Pancreas (tissue), 10 donors: Measurements from ENCODE around the gene STOX2. TPM values are rescaled to one million over a fixed set of nuclear protein-coding genes. Genes with fewer than 3 reads are reported as not detected.

Source experiments
- ATAC-seq, 4 donors: fragments of 200-7000 bp; cut with Tn5 transposase; one replicate each; pipeline versions ENCODE4 v1.8.0 to v1.9.1; 2020; ENCODE audit warnings: mild to moderate bottlenecking in 4 of 4, moderate library complexity in 4 of 4
- DNase-seq, 6 donors: peaks; one replicate each; pipeline ENCODE4 v3.0.0-alpha.2; 2020
- FAIRE-seq: peaks from 2 replicates; lab custom pipeline; 2012; peaks lifted over from hg19 to GRCh38; lab: Jason Lieb, UNC
- H3K27ac ChIP-seq, 4 donors: fragments of 200-600 bp; sonication (generic); 1 replicate in 3 of 4; 2 replicates in 1 of 4; pipeline versions ENCODE4 v1.5.0 to v1.8.0; 2020
- H3K27me3 ChIP-seq, 4 donors: fragments of 200-600 bp; one replicate each; pipeline ENCODE4 v1.8.0; 2021
- H3K36me3 ChIP-seq, 3 donors: fragments of 200-600 bp; sonication (generic) in 1 of 3; one replicate each; pipeline versions ENCODE4 v1.5.0 to v1.8.0; 2020 to 2021
- H3K4me1 ChIP-seq, 3 donors: fragments of 200-600 bp; one replicate each; pipeline ENCODE4 v1.8.0; 2021
- H3K4me3 ChIP-seq, 4 donors: fragments of 200-600 bp; sonication (generic) in 2 of 4; one replicate each; pipeline versions ENCODE4 v1.5.0 to v1.8.0; 2020 to 2021
- H3K9me3 ChIP-seq, 4 donors: fragments of 200-600 bp; one replicate each; pipeline ENCODE4 v1.8.0; 2021
- CTCF ChIP-seq, 4 donors: fragments of 200-600 bp; sonication (generic) in 3 of 4; IDR thresholded peaks; one replicate each; pipeline versions ENCODE4 v1.5.0 to v1.8.0; 2021; ENCODE audit warnings: antibody characterized with exemption in 4 of 4
- WGBS, 2 donors: extraction: QIAGEN DNeasy Blood & Tissue Kit; methylation state at CpG; one replicate each; pipeline ENCODE4 v1.1.7; 2013; 5-methylcytosine and 5-hydroxymethylcytosine counted together
- intact Hi-C, 3 donors: fragments of 100-400 bp; cut with DNase I; formaldehyde crosslinking; loops; one replicate each; pipeline versions ENCODE4 v1.11.1 to v1.14.2; 2022
- polyA plus RNA-seq, 2 donors: library from polyadenylated mRNA; stranded (reverse); fragments of 200-250 nt; gene quantifications; one replicate each; pipeline ENCODE4 v1.2.3, GENCODE V29; 2013
- total RNA-seq, 6 donors: library from RNA; stranded (reverse); fragmentation: NEBNext Ultra II Directional in 4 of 6; extraction: Animal tissue kit (Norgen Biotek cat#: 25700) in 4 of 6; gene quantifications; one replicate each; pipeline versions ENCODE4 v1.2.1 to v1.2.4, GENCODE V29; 2021 to 2023
- donor health status: healthy with polysubstance abuse.
- donor health status: DM: no; HTN: no; CAD: no; lungs with moderate emphysema.
- donor health status: DM: no; HTN: no; CAD: no.
- donor health status: control.
- donor health status: control.
- donor health status: Bipolar disorder and iron deficiency.
- donor health status: DM: yes; HTN: yes; CAD: no.
- donor health status: DM: no; HTN: no; CAD: no.
- donor health status: DM: no; HTN: no; CAD: no.
- donor health status: DM: yes; HTN: yes; CAD: no.

The STOX2 gene
- total and polyA plus RNA-seq, 8 donors: 3.5 to 11.9 (median 8.8) TPM

- no peaks in the 10 kb centered on the region for H3K9me3 ChIP-seq
- WGBS, 2 donors: 92 to 95% methylated on average over 8 of the region's 8 CpGs
- H3K27me3 ChIP-seq: no peaks in the 10 kb centered on the region
- intact Hi-C loops: no loop called here
- no peak overlapping the region for H3K27ac ChIP-seq
- ATAC-seq: no peak
- DNase-seq: no peak
- peaks cover 0 to 6% (median 0%) of the 10 kb centered on the region in 3 donors for H3K4me1 ChIP-seq
- no peak overlapping the region for H3K4me3 ChIP-seq
- H3K36me3 ChIP-seq: no peaks in the 10 kb centered on the region
- no peak for TF ChIP-seq CTCF (IDR thresholded peaks at IDR 0.05)
- no peak for FAIRE-seq
Observed at GRCh38 chr4:183966371-183966770, 61.3 kb downstream of the STOX2 start.

- Histone ChIP-seq H3K27ac (no peak overlapping the region), H3K27me3 (no peaks in the 10 kb centered on the region), H3K36me3 (no peaks in the 10 kb centered on the region), H3K4me3 (no peak overlapping the region), H3K4me1 (peaks cover 0 to 6% (median 0%) of the 10 kb centered on the region in 3 donors), H3K9me3 (no peaks in the 10 kb centered on the region)
- 94 to 95% methylated on average over 11 of the region's 11 CpGs for WGBS, 2 donors
- FAIRE-seq (no peak), DNase-seq (no peak), ATAC-seq (no peak)
- intact Hi-C loops: no loop called here
- no peak for TF ChIP-seq CTCF (IDR thresholded peaks at IDR 0.05)
Observed at GRCh38 chr4:183967266-183967665, 62.2 kb downstream of the STOX2 start.

- Histone ChIP-seq H3K36me3 (no peaks in the 10 kb centered on the region), H3K4me3 (no peak overlapping the region), H3K27ac (no peak overlapping the region), H3K9me3 (no peaks in the 10 kb centered on the region), H3K4me1 (peaks cover 0 to 6% (median 0%) of the 10 kb centered on the region in 3 donors), H3K27me3 (no peaks in the 10 kb centered on the region)
- TF ChIP-seq CTCF (IDR thresholded peaks at IDR 0.05): no peak
- ATAC-seq (no peak), DNase-seq (no peak), FAIRE-seq (no peak)
- WGBS, 2 donors: 80 to 81% methylated on average over 6 of the region's 6 CpGs
- intact Hi-C loops: no loop called here
Observed at GRCh38 chr4:183968502-183968901, 63.4 kb downstream of the STOX2 start.

GRCh38 chr4:183968931-183969330 is 63.8 kb downstream of the STOX2 start:
- Histone ChIP-seq H3K4me1 (peaks cover 0 to 6% (median 0%) of the 10 kb centered on the region in 3 donors), H3K4me3 (no peak overlapping the region), H3K27ac (no peak overlapping the region), H3K27me3 (no peaks in the 10 kb centered on the region), H3K9me3 (no peaks in the 10 kb centered on the region), H3K36me3 (no peaks in the 10 kb centered on the region)
- ATAC-seq: no peak
- intact Hi-C loops: no loop called here
- no peak for FAIRE-seq
- WGBS, 2 donors: 91 to 99% methylated on average over 5 of the region's 5 CpGs
- no peak for TF ChIP-seq CTCF (IDR thresholded peaks at IDR 0.05)
- no peak for DNase-seq

GRCh38 chr4:183969596-183969995 is 64.5 kb downstream of the STOX2 start:
- Histone ChIP-seq H3K4me3 (no peak overlapping the region), H3K4me1 (peaks cover 0 to 5% (median 0%) of the 10 kb centered on the region in 3 donors), H3K27me3 (no peaks in the 10 kb centered on the region), H3K36me3 (no peaks in the 10 kb centered on the region), H3K9me3 (no peaks in the 10 kb centered on the region), H3K27ac (no peak overlapping the region)
- TF ChIP-seq CTCF (IDR thresholded peaks at IDR 0.05): no peak
- DNase-seq (no peak), FAIRE-seq (no peak), ATAC-seq (no peak)
- intact Hi-C loops: no loop called here
- 95% methylated on average over 4 of the region's 4 CpGs for WGBS, 2 donors
